Measurements from ENCODE around the gene KRTAP5-4.

DNA sequence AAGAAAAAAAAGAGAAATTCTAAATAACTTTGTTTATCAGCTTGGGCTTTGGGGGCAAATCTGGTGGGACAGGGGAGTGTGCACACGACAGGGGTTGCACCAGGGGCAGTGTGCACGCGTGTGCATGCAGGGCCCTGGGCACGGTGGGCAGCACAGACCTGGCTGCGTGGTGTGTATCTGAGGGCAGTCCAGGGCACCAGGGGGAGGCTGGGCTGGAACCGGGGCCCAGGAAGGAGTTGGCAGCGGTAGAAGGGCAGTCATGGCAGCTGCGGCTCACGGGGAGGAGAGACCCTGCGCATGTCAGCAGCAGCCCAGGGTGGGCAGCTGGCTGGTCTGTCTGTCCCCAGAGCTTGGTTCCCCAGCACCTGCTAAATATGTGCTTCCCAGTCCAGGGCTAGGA lies 11.9 kb upstream of the KRTAP5-4 start:
- no peak for TF ChIP-seq POLR2A (IDR thresholded peaks at IDR 0.05)
- TF ChIP-seq, protein P1, sequence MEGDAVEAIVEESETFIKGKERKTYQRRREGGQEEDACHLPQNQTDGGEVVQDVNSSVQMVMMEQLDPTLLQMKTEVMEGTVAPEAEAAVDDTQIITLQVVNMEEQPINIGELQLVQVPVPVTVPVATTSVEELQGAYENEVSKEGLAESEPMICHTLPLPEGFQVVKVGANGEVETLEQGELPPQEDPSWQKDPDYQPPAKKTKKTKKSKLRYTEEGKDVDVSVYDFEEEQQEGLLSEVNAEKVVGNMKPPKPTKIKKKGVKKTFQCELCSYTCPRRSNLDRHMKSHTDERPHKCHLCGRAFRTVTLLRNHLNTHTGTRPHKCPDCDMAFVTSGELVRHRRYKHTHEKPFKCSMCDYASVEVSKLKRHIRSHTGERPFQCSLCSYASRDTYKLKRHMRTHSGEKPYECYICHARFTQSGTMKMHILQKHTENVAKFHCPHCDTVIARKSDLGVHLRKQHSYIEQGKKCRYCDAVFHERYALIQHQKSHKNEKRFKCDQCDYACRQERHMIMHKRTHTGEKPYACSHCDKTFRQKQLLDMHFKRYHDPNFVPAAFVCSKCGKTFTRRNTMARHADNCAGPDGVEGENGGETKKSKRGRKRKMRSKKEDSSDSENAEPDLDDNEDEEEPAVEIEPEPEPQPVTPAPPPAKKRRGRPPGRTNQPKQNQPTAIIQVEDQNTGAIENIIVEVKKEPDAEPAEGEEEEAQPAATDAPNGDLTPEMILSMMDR (IDR thresholded peaks at IDR 0.05) = no peak

Data from esophagus squamous epithelium (tissue), 4 donors.